Subcutaneous adipose tissue (tissue), 4 donors: Measurements from ENCODE around the gene ARPIN. TPM values are rescaled to one million over a fixed set of nuclear protein-coding genes. Genes with fewer than 3 reads are reported as not detected.

Source experiments
- CTCF ChIP-seq: fragments of 450-650 bp; IDR thresholded peaks from one replicate; pipeline ENCODE4 v1.5.1; 2016; ENCODE audit warnings: low read depth, mild to moderate bottlenecking, control low read depth, antibody characterized with exemption, moderate library complexity
- total RNA-seq, 4 donors: library from RNA; depleted of rRNA; stranded (reverse); fragments of >200 nt; gene quantifications; one replicate each; pipeline ENCODE4 v1.1.0, GENCODE V29; 2016

Gene ARPIN
- total RNA-seq, 4 donors from 2014 or later: 11.3 to 39.7 (median 20.1) TPM

- TF ChIP-seq CTCF: no peak
Measured at GRCh38 chr15:89905846-89906378, 6.8 kb downstream of the ARPIN start.

- no peak for TF ChIP-seq CTCF
Measured at GRCh38 chr15:89904519-89904918, 8.2 kb downstream of the ARPIN start.

GRCh38 chr15:89903858-89904130 lies 9.0 kb downstream of the ARPIN start:
- no peak for TF ChIP-seq CTCF

GRCh38 chr15:89903015-89903857 lies 9.5 kb downstream of the ARPIN start:
- no peak for TF ChIP-seq CTCF

- TF ChIP-seq CTCF: no peak
Measured at GRCh38 chr15:89900849-89901248, 11.9 kb downstream of the ARPIN start.

- TF ChIP-seq CTCF: no peak
Measured at GRCh38 chr15:89899951-89900567, 12.7 kb downstream of the ARPIN start.

- no peak for TF ChIP-seq CTCF
Measured at GRCh38 chr15:89899295-89899945, 13.3 kb downstream of the ARPIN start.
